Fibroblast of skin of right quadriceps (primary cell): ENCODE results near the gene PI4KA.
A peak's percentile ranks its signal among the peaks of the same experiment; 100 is the strongest.
"Not testable (repeated sequence)": the region's sequence is repeated elsewhere in the genome, so short reads cannot be mapped to it uniquely, and the experiment has no call there.

Source experiments
- DNase-seq: peaks from one replicate; pipeline ENCODE4 v3.0.0-alpha.2; 2013

The PI4KA gene

DNA sequence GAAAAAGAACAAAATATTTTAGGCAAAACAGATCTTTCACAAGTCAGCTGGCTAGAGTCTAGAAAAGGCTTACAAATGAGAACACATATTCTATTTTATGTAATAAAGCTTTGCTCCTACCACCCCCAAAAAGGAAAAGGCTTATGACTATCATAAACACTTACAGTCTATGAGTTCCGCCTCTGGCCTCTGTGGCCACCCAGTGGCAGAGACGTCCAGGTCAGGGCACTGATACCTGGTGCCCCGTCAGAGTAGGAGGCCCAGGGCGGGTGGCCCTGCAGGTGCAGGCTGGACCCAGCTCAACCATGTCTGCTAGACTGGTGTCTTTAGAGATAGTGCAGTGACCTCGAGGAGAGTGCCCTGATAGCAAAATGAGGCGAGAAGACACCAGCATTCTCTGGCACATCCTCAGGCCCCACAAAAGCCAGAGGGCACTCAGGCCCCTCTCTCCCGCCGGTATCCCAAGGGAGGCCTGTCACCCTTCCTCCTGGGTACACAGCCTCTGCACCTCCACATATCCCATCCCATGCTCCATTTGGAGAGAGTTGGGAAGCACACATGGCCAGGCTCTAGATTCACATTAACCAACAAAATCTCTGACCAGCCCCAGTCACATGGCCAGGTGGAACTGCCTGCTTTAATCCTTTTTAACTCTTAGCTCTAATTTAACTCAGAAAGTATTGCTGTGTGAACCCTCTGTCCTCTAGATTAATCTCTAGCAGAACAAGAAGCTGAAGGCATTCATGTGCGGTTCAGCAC is 112.0 kb downstream of the PI4KA start:
- no peak for DNase-seq

- no peak for DNase-seq
Observed at GRCh38 chr22:20745119-20745518, 113.5 kb downstream of the PI4KA start.

- no peak for DNase-seq
Observed at GRCh38 chr22:20744456-20744855, 114.2 kb downstream of the PI4KA start.

DNA sequence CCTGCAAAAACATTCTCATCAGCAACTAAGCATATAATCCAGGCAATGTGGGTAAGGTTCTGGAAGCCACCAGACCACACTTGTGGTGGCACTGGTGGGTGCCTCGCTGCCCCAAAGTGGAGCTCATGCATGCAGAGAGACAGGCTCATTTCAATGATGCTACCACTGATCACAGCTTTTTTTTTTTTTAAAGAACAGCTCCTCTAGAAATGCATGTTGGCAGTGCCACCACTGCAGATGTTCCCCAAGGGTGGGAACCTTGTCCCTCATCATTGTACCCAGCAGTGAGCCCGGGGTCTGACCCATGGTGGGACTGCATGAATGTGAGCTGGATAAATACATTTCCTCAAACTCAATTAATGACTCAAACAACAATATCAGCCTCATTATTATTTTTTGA is 115.8 kb downstream of the PI4KA start:
- DNase-seq = no peak

GRCh38 chr22:20741634-20742581 is 116.7 kb downstream of the PI4KA start:
- DNase-seq = no peak

- no peak for DNase-seq
Observed at GRCh38 chr22:20741008-20741633, 117.5 kb downstream of the PI4KA start.

DNA sequence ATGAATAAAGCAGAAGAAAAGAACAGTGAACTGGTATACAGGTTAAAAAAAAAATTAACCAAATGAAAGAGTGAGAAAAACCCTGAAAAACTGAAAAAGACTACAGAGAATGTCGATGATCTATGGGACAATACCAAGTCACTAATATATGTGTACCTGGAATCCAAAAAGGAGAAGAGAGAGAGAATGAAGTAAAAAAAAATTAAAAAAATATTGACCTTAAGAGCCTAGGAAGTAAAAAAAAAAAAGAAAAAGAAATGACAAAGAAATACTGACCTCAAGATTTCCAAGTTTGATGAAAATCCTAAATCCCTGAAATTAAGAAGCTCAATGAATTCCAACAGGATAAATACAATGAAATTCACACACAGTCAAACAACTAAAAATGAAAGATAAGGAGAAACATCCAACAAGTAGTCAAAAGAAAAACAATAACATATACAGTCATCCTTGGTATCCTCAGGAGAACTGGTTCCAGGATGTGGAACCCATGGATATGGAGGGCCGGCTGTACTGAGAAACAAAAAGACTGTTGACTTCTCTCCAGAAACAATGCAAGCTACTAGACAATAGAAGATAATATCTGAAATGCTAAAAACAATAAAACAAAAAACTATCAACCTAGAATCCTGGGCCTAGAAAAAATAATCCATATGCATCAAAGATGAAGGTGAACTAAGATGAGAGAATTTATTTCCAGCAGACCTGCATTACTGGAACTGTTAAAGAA is 118.2 kb downstream of the PI4KA start:
- no peak for DNase-seq

- DNase-seq = no peak
Observed at GRCh38 chr22:20738394-20739089, 120.1 kb downstream of the PI4KA start.

- not testable (repeated sequence) for DNase-seq
Observed at GRCh38 chr22:20736891-20737290, 121.7 kb downstream of the PI4KA start.

DNA sequence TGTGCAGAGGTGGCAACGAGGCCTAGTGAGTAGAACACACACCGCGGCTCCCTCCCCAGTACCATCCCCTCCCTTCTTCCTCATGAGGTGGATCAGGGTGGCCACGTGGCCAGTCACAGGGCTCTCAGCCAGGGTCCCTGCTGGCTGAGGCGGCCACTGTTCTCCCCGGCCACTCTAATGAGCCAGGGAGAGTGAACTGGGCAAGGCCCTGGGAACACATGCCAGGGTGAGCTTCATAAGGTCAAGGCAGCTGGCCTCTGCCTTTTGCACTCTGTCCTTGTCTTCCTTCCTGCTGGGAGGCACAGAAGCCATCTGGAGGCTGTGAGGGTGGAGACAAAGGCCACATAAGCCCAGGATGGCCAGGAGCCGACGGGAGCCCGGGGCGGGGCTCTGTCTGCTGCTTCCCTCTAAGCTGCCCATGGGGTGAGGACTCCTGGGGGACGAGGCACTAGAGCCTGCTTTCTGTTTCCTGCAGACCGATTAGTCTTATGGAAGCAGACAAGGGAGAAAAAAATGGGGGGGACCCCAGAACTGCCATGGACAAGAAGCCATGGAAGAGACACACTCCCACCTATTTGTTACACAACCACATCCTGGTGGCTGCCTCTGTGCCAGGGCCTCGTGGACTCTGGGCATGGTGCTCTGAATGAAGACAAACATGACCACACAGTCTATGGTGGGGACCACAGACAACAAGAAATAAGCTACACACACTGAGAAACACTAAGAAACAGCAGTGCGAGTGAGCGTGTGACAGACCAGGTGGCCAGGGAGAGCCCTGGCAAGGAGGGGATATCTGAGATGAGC is 123.1 kb downstream of the PI4KA start:
- DNase-seq = not testable (repeated sequence)

DNA sequence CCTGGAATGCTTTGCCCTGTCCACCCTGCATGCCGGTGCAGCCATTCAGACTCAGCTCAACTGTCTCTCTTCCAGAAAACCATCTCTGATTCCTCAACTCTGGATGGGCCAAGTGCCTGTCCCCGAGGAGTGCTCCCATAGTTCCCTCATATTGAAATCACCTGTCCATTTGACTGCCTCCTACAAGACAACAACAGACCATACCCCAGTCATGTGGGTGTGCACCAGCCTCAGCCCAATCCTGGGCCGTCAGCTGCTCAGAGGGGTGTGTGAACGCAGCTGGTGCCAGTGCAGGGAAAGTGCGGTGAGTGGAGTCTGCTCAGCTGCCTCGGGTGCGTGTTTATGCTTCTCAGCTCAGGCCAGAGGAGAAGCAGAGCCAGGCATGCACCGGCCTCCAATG is 126.2 kb downstream of the PI4KA start:
- not testable (repeated sequence) for DNase-seq

DNA sequence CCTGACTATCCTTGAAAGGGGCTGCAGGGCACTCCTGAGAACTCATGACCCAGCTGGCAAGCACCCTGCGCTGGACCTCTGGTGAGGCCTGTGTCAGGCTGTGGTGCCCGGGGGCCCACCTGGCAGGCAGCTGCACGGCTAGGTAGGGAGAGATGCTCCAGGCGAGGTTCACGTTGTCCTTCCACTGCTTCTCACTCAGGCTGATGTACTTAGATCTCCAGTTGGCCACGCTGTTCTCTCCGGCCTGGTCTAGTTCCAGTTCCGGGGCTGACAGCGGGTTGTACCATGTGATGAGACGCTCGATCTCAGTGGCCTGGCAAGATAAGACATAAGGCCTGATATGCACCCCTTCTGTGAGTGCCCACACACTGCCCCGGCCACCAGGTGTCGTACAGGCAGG is 129.4 kb downstream of the PI4KA start:
- DNase-seq = no peak

DNA sequence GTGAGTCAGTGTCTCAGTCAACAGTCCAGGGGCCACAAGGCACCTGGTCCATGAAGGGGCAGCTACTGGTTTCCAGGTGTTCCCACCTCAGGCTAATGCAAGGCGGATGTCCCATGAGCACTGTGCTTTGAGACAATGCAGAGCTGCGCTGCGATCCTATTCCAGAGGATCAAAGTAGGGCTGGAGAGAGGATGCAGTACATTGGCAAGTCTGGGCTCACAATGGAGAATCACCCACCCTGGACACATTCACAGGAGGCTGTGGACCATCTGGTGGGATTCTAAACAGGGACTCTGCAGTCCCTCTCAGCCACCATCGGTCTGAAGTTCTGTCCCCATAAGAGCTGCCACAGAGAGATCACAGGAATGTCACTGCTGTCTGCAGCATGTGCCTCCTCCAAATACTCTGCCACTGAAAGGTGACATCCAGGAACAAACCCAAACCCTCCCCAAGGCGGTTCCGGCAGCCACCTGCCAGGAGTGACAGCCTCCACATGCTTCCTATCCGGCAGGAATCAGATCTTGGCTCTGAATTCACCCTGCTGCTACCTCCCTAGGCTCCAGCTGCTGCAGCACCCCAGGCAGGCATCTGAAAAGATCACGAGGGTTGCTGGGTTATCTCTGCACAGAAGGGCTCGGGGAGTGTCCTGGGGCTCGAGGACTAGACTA is 130.0 kb downstream of the PI4KA start:
- no peak for DNase-seq

GRCh38 chr22:20727118-20728015 is 131.2 kb downstream of the PI4KA start:
- DNase-seq = no peak

- DNase-seq = peak; percentile 19
Observed at GRCh38 chr22:20725987-20726558, 132.5 kb downstream of the PI4KA start.

- DNase-seq = no peak
Observed at GRCh38 chr22:20724676-20725454, 133.7 kb downstream of the PI4KA start.

GRCh38 chr22:20721409-20722218 is 137.0 kb downstream of the PI4KA start:
- no peak for DNase-seq
